GM12878 (cell line): ENCODE results near the gene RIT1. TPM values are rescaled to one million over a fixed set of nuclear protein-coding genes. Genes with fewer than 3 reads are reported as not detected.

ENCODE experiments used
- ATAC-seq: fragments of 200-7000 bp; cut with Tn5 transposase; 3 replicates; pipeline ENCODE4 v1.9.1; 2020; ENCODE audit warnings: mild to moderate bottlenecking, moderate library complexity
- BruUV-seq: library from RNA; stranded (reverse); fragments of 400-500 nt; replicated peaks from 2 replicates; lab custom pipeline; 2021; lab: Mats Ljungman, UMichigan
- CTCF ChIA-PET: fragments of 300-600 bp; sonication (Branson Sonifier 250); formaldehyde crosslinking; extraction: SDS; loops from one replicate; lab custom pipeline; 2021; ENCODE audit warnings: inconsistent platforms; lab: Yijun Ruan, JAX
- POLR2A ChIA-PET: fragments of 350-600 bp; formaldehyde crosslinking; extraction: SDS; loops from one replicate; lab custom pipeline; 2021; ENCODE audit warnings: inconsistent platforms; lab: Charles Lee
- RAD21 ChIA-PET: fragments of 300-600 bp; sonication (Branson Sonifier 250); formaldehyde crosslinking; loops from one replicate; lab custom pipeline; 2023; ENCODE audit warnings: antibody characterized with exemption; ENCODE audit not compliant: unreplicated experiment; lab: Charles Lee
- SMC1A ChIA-PET: fragments of 300-600 bp; sonication (Branson Sonifier 250); formaldehyde crosslinking; loops from one replicate; lab custom pipeline; 2023; ENCODE audit not compliant: unreplicated experiment, uncharacterized antibody; lab: Charles Lee
- DNase-seq: peaks from one replicate; pipeline ENCODE4 v3.0.0-alpha.2; 2011; ENCODE audit warnings: low read depth, low spot score
- FAIRE-seq: peaks from 3 replicates; lab custom pipeline; 2011; peaks lifted over from hg19 to GRCh38; lab: Jason Lieb, UNC
- H2AFZ ChIP-seq: 2 replicates; pipeline ENCODE4 v1.6.0; 2011; ENCODE audit warnings: low read depth, low read length, control low read depth; ENCODE audit not compliant: control insufficient read depth
- H3K27ac ChIP-seq: 2 replicates; pipeline ENCODE4 v1.5.1; 2011; ENCODE audit warnings: control low read depth; ENCODE audit not compliant: control insufficient read depth, insufficient read depth
- H3K27me3 ChIP-seq, 2 experiments: replicated peaks in 1 of 2; 2 replicates each; pipeline versions ENCODE4 v1.6.0 to v1.6.1; 2011; ENCODE audit warnings: low read length in 1 of 2; ENCODE audit not compliant: control insufficient read depth in 2 of 2, insufficient read depth in 2 of 2
- H3K36me3 ChIP-seq, 2 experiments: 2 replicates each; pipeline ENCODE4 v1.5.1; 2011; ENCODE audit warnings: low read length in 1 of 2; ENCODE audit not compliant: control insufficient read depth in 2 of 2, insufficient read depth in 2 of 2
- H3K4me1 ChIP-seq: 2 replicates; pipeline ENCODE4 v1.6.1; 2011; ENCODE audit warnings: mild to moderate bottlenecking, low read length, moderate library complexity, mixed read lengths; ENCODE audit not compliant: control insufficient read depth, insufficient read depth
- H3K4me2 ChIP-seq: 2 replicates; pipeline ENCODE4 v1.6.0; 2011; ENCODE audit warnings: control low read depth; ENCODE audit not compliant: control insufficient read depth, insufficient read depth
- H3K4me3 ChIP-seq: fragments of 200-600 bp; sonication (generic); 2 replicates; pipeline ENCODE4 v1.5.1; 2016
- H3K79me2 ChIP-seq: 2 replicates; pipeline ENCODE4 v1.6.0; 2011; ENCODE audit warnings: low read length; ENCODE audit not compliant: control insufficient read depth, insufficient read depth
- H3K9ac ChIP-seq: 2 replicates; pipeline ENCODE4 v1.8.0; 2011; ENCODE audit warnings: low read length, control low read depth, mixed read lengths; ENCODE audit not compliant: control insufficient read depth, insufficient read depth
- H3K9me3 ChIP-seq: replicated peaks from 3 replicates; pipeline ENCODE4 v1.5.1; 2011; ENCODE audit warnings: mild to moderate bottlenecking, low read length; ENCODE audit not compliant: control insufficient read depth, insufficient read depth
- H4K20me1 ChIP-seq: 2 replicates; pipeline ENCODE4 v1.6.0; 2011; ENCODE audit not compliant: control insufficient read depth, insufficient read depth
- BHLHE40 ChIP-seq, 2 experiments: fragments of 450-650 bp in 1 of 2; IDR thresholded peaks; 2 replicates each; pipeline ENCODE4 v1.6.1; 2011 to 2017; ENCODE audit warnings: low read depth in 2 of 2, borderline replicate concordance in 1 of 2, improper control_type of control experiment in 1 of 2, low read length in 1 of 2, mild to moderate bottlenecking in 1 of 2
- CUX1 ChIP-seq: IDR thresholded peaks from 2 replicates; pipeline ENCODE4 v1.6.1; 2012; ENCODE audit warnings: improper control_type of control experiment, low read depth, low read length; ENCODE audit not compliant: insufficient replicate concordance
- JUND ChIP-seq: IDR thresholded peaks from 2 replicates; pipeline ENCODE4 v1.6.1; 2012; ENCODE audit warnings: low read depth, mild to moderate bottlenecking, low read length, improper control_type of control experiment, moderate library complexity
- LARP7 ChIP-seq: fragments of 450-650 bp; IDR thresholded peaks from 2 replicates; pipeline ENCODE4 v1.6.1; 2017; ENCODE audit warnings: mild to moderate bottlenecking
- MEF2A ChIP-seq: IDR thresholded peaks from 2 replicates; pipeline ENCODE4 v1.6.1; 2011; ENCODE audit warnings: low read depth, mild to moderate bottlenecking, low read length, moderate library complexity; ENCODE audit not compliant: insufficient read depth
- NFYB ChIP-seq: IDR thresholded peaks from 2 replicates; pipeline ENCODE4 v1.6.1; 2011; ENCODE audit warnings: low read depth, mild to moderate bottlenecking, low read length, improper control_type of control experiment, moderate library complexity; ENCODE audit not compliant: insufficient read depth
- SMARCA5 ChIP-seq: fragments of 450-650 bp; IDR thresholded peaks from 2 replicates; pipeline ENCODE4 v1.6.1; 2017; ENCODE audit warnings: mild to moderate bottlenecking
- SRF ChIP-seq, 2 experiments: IDR thresholded peaks; 2 replicates each; pipeline ENCODE4 v1.6.1; 2011; ENCODE audit warnings: low read depth in 2 of 2, low read length in 2 of 2, mild to moderate bottlenecking in 1 of 2, moderate library complexity in 1 of 2
- WGBS: methylation state at CpG from one replicate; pipeline ENCODE4 v1.1.6; 2016; ENCODE audit warnings: low lambda C conversion rate; ENCODE audit not compliant: insufficient replicate concordance, insufficient coverage; ENCODE audit errors: missing lambda C conversion rate; 5-methylcytosine and 5-hydroxymethylcytosine counted together
- in situ Hi-C: fragments of 300-500 bp; cut with MboI; formaldehyde crosslinking; loops from 9 replicates; pipeline ENCODE4 v1.14.3; 2018; ENCODE audit warnings: mixed read lengths
- intact Hi-C: fragments of 100-400 bp; cut with micrococcal nuclease; formaldehyde crosslinking; loops from one replicate; pipeline ENCODE4 v1.14.2; 2022; ENCODE audit not compliant: unreplicated experiment
- polyA plus RNA-seq, 11 experiments: library from polyadenylated mRNA; depleted of rRNA in 4 of 11; unstranded in 6 of 11; stranded (reverse) in 5 of 11; fragments of >200 nt; fragmentation: Nextera tagmentation in 4 of 11; fragmentation: Illumina TruSeq in 1 of 11; extraction: Ambion mirVana in 4 of 11; extraction: Trizol in 1 of 11; gene quantifications; 1 replicate in 1 of 11; 2 replicates in 10 of 11; pipeline versions ENCODE4 v1.2.1 to v1.2.3, GENCODE V29; 2011 to 2016; ENCODE audit warnings: inconsistent platforms in 2 of 11, missing spikeins in 2 of 11, low read depth in 1 of 11
- total RNA-seq, 4 experiments: library from RNA; depleted of rRNA in 3 of 4; stranded (reverse); fragments of >200 nt in 3 of 4; fragmentation: Illumina TruSeq in 1 of 4; extraction: Trizol in 1 of 4; gene quantifications; 2 replicates each; pipeline versions ENCODE4 v1.2.1 to v1.2.3, GENCODE V29; 2013 to 2021
- TF ChIP-seq, protein P1 (sequence below): fragments of 450-650 bp; IDR thresholded peaks from 2 replicates; pipeline ENCODE4 v1.6.1; 2017; ENCODE audit warnings: mild to moderate bottlenecking, low read depth, inconsistent platforms; ENCODE audit not compliant: poor library complexity, severe bottlenecking
- TF ChIP-seq, protein P2 (sequence below): fragments of 450-650 bp; IDR thresholded peaks from 2 replicates; pipeline ENCODE4 v1.6.1; 2016; ENCODE audit warnings: mild to moderate bottlenecking

The RIT1 gene
- total and polyA plus RNA-seq, 10 of the 15 experiments (the other 5 are each of a cell fraction or from before 2014, with no cell fraction given) = 6.8 to 61.5 (median 13.7) TPM

DNA sequence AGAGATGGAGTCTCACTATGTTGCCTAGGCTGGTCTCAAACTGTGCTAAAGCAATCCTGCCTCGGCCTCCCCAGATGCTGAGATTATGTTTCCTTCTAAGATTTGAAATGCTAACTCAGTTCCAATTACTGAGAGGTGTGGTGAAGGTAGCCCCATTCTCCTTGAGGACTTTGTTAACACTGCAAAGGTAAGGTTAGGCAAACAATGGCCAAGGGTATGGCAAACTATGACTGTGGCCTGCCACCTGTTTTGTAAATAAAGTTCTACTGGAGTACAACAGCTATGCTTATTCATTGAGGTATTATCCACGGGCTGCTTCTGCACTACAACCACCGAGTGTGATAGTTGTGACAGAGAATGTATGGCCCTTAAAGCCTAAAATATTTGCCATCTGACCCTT lies 9.6 kb upstream of the RIT1 start:
- H3K9me3 ChIP-seq = no peaks in the 10 kb centered on the region
- no peaks in the 10 kb centered on the region; the same call in 1 of the 2 replicates for H3K79me2 ChIP-seq
- ATAC-seq (no peak), FAIRE-seq (no peak), DNase-seq (no peak)
- H3K36me3 ChIP-seq = peaks cover 20 to 42% of the 10 kb centered on the region in 2 experiments
- H4K20me1 ChIP-seq = peaks cover 3% of the 10 kb centered on the region
- ChIA-PET CTCF (interaction anchor here (0.6 to 1.5 kb wide), 3 partner anchors 46 to 69 kb away, joined by 3 to 4 read pairs (median 3); no protein-coding TSS in a partner anchor), RAD21 (interaction anchor here (1.5 kb wide), 1 partner anchor 17 kb away, joined by 4 read pairs; no protein-coding TSS in a partner anchor), POLR2A (no interaction called here), SMC1A (no interaction called here)
- H3K27ac ChIP-seq = no peak overlapping the region
- H3K27me3 ChIP-seq = no peaks in the 10 kb centered on the region
- H2AFZ ChIP-seq = no peak overlapping the region
- H3K4me2 ChIP-seq = no peak overlapping the region
- intact Hi-C loops = no loop called here
- H3K4me1 ChIP-seq = no peaks in the 10 kb centered on the region
- H3K9ac ChIP-seq = no peak overlapping the region
- no peak for TF ChIP-seq SRF (IDR thresholded peaks at IDR 0.05; ENCODE audit: low read depth in 2 of 2, low read length in 2 of 2)
- TF ChIP-seq NFYB = no peak
- TF ChIP-seq BHLHE40 (IDR thresholded peaks at IDR 0.05; ENCODE audit: borderline replicate concordance in 1 of 2, low read depth in 2 of 2, low read length in 1 of 2) = no peak
- TF ChIP-seq, protein P1, sequence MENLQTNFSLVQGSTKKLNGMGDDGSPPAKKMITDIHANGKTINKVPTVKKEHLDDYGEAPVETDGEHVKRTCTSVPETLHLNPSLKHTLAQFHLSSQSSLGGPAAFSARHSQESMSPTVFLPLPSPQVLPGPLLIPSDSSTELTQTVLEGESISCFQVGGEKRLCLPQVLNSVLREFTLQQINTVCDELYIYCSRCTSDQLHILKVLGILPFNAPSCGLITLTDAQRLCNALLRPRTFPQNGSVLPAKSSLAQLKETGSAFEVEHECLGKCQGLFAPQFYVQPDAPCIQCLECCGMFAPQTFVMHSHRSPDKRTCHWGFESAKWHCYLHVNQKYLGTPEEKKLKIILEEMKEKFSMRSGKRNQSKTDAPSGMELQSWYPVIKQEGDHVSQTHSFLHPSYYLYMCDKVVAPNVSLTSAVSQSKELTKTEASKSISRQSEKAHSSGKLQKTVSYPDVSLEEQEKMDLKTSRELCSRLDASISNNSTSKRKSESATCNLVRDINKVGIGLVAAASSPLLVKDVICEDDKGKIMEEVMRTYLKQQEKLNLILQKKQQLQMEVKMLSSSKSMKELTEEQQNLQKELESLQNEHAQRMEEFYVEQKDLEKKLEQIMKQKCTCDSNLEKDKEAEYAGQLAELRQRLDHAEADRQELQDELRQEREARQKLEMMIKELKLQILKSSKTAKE = no peak
- no peak for TF ChIP-seq MEF2A
- no peak for TF ChIP-seq JUND
- TF ChIP-seq, protein P2, sequence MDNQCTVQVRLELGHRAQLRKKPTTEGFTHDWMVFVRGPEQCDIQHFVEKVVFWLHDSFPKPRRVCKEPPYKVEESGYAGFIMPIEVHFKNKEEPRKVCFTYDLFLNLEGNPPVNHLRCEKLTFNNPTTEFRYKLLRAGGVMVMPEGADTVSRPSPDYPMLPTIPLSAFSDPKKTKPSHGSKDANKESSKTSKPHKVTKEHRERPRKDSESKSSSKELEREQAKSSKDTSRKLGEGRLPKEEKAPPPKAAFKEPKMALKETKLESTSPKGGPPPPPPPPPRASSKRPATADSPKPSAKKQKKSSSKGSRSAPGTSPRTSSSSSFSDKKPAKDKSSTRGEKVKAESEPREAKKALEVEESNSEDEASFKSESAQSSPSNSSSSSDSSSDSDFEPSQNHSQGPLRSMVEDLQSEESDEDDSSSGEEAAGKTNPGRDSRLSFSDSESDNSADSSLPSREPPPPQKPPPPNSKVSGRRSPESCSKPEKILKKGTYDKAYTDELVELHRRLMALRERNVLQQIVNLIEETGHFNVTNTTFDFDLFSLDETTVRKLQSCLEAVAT = no peak
- TF ChIP-seq LARP7 = no peak
- no peak for TF ChIP-seq SMARCA5
- no peak for TF ChIP-seq CUX1
- BruUV-seq = TSS peak; percentile 34
- in situ Hi-C loops = no loop called here
- WGBS = 100% methylated on average over 3 of the region's 3 CpGs
- no peak overlapping the region for H3K4me3 ChIP-seq
